ENCODE measurements around the gene TMC1.

Gene TMC1

GRCh38 chr9:72687331-72687730, 165.9 kb downstream of the TMC1 start:
- DNase-seq: no peak

GRCh38 chr9:72691671-72692070, 170.3 kb downstream of the TMC1 start:
- DNase-seq: no peak

- no peak for DNase-seq
Observed at GRCh38 chr9:72695365-72695764, 174.0 kb downstream of the TMC1 start.

- no peak for DNase-seq
Observed at GRCh38 chr9:72696511-72696910, 175.1 kb downstream of the TMC1 start.

GRCh38 chr9:72701510-72701909, 180.1 kb downstream of the TMC1 start:
- DNase-seq: no peak

- no peak for DNase-seq
Observed at GRCh38 chr9:72703574-72703973, 182.2 kb downstream of the TMC1 start.

GRCh38 chr9:72704688-72705375, 183.4 kb downstream of the TMC1 start:
- no peak for DNase-seq

GRCh38 chr9:72718503-72718902, 197.1 kb downstream of the TMC1 start:
- DNase-seq: no peak

GRCh38 chr9:72721067-72721466, 199.7 kb downstream of the TMC1 start:
- no peak for DNase-seq

- no peak for DNase-seq
Observed at GRCh38 chr9:72726947-72727346, 205.5 kb downstream of the TMC1 start.

- no peak for DNase-seq
Observed at GRCh38 chr9:72728031-72728770, 206.8 kb downstream of the TMC1 start.

- DNase-seq: no peak
Observed at GRCh38 chr9:72733895-72734294, 212.5 kb downstream of the TMC1 start.

- no peak for DNase-seq
Observed at GRCh38 chr9:72734631-72735030, 213.2 kb downstream of the TMC1 start.

- no peak for DNase-seq
Observed at GRCh38 chr9:72743836-72744235, 222.4 kb downstream of the TMC1 start.

- no peak for DNase-seq
Observed at GRCh38 chr9:72749276-72749675, 227.9 kb downstream of the TMC1 start.

- DNase-seq: no peak
Observed at GRCh38 chr9:72751541-72751940, 230.1 kb downstream of the TMC1 start.

GRCh38 chr9:72753266-72753893, 232.0 kb downstream of the TMC1 start:
- DNase-seq: no peak

GRCh38 chr9:72755836-72756235, 234.4 kb downstream of the TMC1 start:
- no peak for DNase-seq

GRCh38 chr9:72758944-72759343, 237.5 kb downstream of the TMC1 start:
- no peak for DNase-seq

- no peak for DNase-seq
Observed at GRCh38 chr9:72763022-72763421, 241.6 kb downstream of the TMC1 start.

GRCh38 chr9:72769546-72769945, 248.1 kb downstream of the TMC1 start:
- DNase-seq: no peak

GRCh38 chr9:72772661-72773060, 251.3 kb downstream of the TMC1 start:
- no peak for DNase-seq

- DNase-seq: no peak
Observed at GRCh38 chr9:72773570-72773969, 252.2 kb downstream of the TMC1 start.

- DNase-seq: no peak
Observed at GRCh38 chr9:72775570-72775969, 254.2 kb downstream of the TMC1 start.

Measured in activated CD4-positive, alpha-beta T cell treated with anti-CD3 and anti-CD28 coated beads for 1 hour (primary cell).